GM19468 (cell line): ENCODE results near the gene SNX15.
A peak's percentile ranks its signal among the peaks of the same experiment; 100 is the strongest.
"Not testable (repeated sequence)": the region's sequence is repeated elsewhere in the genome, so short reads cannot be mapped to it uniquely, and the experiment has no call there.

ENCODE experiments used
- ATAC-seq: cut with Tn5 transposase; IDR thresholded peaks from one replicate; pipeline ENCODE4 v1.9.1; 2021; ENCODE audit warnings: mild to moderate bottlenecking, moderate library complexity, moderate number of reproducible peaks; ENCODE audit not compliant: unreplicated experiment; ENCODE audit errors: extremely low read depth

SNX15 gene, protein sequence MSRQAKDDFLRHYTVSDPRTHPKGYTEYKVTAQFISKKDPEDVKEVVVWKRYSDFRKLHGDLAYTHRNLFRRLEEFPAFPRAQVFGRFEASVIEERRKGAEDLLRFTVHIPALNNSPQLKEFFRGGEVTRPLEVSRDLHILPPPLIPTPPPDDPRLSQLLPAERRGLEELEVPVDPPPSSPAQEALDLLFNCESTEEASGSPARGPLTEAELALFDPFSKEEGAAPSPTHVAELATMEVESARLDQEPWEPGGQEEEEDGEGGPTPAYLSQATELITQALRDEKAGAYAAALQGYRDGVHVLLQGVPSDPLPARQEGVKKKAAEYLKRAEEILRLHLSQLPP

DNA sequence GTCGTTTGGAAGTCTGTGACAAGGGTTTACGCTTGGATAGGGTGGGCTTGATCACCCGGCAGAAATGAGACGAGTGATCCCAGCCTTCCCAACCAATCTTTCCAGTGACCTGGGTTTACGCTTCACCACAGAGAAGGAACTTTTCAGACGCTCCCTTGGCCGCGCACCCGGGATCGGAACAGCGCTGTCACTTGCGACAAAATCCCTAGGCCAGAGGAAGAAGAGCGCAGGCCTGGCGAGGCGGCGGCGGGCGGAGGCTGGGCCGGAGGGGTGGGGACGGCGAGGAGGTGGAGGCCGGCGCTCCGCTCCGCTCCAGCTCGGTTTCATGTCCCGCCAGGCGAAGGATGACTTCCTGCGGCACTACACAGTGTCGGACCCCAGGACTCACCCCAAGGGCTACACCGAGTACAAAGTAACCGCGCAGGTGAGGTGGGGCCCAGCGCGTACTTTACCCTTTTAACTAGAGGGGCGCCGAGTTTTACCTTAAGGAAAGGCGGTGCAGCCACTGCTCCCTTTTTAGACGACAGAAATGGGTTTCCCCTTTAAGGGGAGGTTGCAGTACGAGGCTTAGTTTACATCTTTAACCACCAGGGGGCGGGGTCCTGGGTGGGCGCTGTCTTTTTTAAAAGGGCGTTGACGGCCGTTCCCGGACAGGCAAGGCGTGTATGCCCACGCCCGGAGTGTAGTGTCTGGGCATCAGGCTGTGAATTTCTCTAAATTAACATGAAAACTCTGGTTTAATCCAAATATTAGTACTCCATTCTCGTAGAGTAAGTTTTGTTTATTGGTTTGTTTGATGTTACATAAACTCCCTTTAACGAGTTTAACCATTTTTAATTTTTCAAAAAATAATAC, at the start of gene SNX15:
Gene SNX15, plus strand, starts transcription at position 227 of the 855 bp plus-strand sequence. Its CDS starts 99 bp downstream, at position 326.
- ATAC-seq = peak; percentile 54

DNA sequence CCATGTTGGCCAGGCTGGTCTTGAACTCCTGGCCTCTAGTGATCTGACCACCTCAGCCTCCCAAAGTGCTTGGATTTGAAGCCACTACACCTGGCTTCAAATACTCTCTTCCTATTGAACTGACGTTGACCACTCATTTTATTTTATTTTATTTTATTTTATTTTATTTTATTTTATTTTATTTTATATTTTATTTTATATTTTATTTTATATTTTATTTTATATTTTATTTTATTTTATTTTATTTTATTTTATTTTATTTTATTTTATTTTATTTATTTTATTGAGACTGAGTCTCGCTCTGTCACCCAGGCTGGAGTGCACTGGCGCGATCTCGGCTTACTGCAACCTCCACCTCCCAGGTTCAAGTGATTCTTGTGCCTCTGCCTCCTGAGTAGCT, 43.9 kb upstream of the SNX15 start:
- ATAC-seq = not testable (repeated sequence)

DNA sequence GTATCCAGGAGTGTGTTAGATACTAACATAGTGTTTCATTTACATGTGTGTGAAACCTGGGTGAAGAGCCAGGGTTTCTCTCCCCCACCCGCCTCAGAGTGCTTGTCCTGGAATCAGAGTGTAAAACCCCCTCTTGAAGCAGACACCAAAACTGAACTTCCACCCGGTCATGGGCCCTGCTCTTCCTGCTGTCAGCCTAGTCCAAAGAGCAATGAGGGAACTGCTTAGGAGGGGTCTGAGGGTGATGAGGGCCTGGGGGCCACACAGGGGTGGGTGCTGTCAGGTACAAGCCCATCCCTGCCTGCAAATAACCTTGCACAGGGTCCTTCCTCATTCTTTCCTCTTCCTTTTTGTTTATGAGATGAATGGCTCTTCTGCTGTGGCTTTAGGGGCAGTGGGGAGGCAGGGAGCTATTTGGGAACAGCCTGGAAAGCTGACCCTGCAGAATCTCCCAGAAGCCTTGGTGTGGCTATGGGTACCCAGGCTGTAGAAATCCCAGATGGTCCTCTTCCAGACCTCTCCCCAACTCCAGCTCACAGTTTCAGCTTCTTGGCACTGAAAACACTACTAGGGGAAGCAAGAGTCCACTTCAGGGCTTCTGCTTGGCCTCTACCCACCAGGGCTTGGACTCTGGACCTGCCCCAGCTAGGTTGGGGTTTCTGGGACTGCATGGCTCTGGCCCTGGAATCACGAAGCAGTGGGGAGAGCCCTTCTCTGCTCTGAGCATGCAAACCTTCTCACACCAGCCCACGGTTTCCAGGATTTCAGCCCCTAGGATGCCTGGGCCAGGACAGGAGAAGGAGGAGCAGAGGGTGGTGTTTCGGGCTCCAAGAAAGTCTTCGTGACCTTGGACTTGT, 39.0 kb upstream of the SNX15 start:
- ATAC-seq = no peak

DNA sequence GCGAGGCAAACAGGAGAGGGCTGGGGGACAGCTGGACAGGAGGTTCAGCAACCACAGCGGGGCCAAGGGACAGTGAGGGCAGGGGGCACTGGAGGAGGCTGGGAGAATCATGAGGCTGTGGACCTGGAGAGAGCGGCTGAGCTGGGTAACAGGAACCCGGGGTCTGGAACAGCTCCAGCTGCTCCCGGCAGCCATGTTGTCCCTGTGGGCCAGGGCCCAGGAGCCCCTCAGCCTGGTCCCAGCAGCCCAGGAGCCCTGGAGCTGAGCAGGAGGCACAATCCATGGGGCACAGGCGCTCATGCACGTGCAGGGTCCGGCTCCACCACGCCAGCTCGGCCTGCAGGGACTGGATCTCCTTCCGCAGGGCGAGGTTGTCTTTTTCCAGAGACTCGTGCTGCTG, 37.8 kb upstream of the SNX15 start:
- no peak for ATAC-seq

DNA sequence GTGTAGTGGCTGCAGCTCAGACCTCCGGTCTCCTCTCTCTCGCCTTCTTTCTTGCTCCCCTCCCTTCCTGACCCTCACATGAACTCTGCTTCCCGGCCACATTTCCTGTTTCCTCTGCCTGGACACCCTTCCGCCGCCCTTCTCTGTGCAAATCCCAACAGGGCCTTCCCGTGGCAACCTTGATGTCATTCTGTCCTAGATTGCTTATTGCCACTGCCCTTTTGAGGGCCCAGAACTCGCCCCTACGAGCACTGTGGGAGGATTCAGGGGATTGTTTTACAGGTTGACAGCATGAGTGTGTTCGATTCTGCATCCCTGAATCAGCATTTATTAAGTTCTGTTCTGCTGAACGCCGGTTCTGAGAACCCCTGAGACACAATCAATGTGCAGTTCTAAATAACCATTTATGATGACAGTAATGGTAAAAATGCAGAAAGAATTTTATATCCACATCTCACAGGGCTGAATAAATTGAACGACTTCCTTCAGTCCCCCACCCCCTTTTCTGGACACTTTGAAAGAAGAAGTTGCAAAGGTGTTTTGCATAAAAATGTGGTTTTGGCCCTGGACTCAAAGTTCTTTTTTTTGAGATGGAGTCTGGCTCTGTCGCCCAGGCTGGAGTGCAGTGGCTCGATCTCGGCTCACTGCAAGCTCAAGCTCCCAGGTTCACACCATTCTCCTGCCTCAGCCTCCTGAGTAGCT, 36.9 kb upstream of the SNX15 start:
- no peak for ATAC-seq

DNA sequence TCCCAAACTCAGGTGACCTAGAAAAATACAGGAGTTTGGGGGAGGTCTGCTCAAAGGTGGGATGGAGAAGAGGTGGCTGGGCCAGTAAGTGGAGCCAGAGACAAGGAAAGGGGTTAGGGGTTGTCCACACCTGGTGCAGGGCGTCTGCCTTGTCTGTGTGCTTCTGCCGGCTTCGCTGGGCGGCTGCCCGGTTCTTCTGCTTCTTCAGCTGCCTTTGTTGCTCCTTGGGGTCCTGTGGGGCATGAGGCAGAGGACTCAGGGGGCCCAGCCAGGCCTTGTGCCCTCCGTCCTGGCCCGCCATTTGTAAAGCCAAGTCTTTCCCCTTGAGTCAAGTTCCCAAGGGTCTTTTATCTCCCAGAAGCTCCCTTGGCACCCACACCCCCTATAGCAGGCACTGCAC, 32.9 kb upstream of the SNX15 start:
- ATAC-seq = no peak

DNA sequence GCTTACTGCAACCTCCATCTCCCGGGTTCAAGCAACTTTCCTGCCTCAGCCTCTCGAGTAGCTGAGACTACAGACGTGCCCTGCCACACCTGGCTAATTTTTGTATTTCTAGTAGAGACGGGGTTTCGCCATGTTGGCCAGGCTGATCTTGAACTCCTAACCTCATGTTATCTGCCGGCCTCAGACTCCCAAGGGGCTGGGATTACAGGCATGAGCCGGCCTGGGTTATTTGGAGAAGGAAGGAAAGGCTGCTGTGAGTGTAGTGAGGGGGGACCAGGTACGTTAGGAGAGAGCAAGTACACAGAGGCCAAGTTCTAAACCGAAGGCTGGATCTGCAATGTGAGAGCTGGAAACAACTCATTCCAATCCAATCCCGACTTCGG, 30.9 kb upstream of the SNX15 start:
- no peak for ATAC-seq

DNA sequence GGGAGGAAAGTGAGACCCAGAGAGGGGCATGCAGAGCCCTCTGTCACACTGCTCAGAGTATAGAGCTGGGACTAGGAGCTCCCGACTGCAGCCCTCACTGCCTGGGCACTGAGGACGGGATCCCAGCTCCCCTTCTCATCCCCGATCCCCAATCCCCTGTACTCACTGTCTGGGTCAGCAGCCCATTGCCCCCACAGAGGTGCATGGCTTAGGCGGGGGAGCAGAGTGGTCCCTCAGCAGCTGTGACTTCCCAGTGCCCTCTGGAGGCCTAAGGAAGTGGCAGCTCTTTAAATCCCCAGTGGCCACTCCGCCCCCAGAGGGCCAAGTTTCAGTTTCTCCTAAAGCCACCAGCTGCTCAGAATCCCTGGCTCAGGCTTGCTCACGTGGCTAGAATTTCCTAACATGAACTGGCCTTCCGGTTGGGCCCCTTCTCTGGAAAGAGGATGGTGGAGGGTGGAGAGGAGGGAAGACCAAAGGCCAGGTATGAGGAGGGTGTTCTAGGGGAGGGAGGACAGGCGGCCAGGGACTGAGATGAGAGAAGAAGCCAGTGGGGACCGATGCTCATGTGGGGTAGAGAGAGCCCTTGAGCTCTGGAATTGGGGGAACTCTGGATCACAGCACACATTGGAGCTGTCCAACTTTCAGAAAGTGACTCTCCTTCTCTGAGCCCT, 30.4 kb upstream of the SNX15 start, which contains the start of gene BATF2:
Gene BATF2, minus strand, starts transcription at position 262 of the 671 bp plus-strand sequence. Its CDS starts 57 bp downstream, at position 205.
- no peak for ATAC-seq

DNA sequence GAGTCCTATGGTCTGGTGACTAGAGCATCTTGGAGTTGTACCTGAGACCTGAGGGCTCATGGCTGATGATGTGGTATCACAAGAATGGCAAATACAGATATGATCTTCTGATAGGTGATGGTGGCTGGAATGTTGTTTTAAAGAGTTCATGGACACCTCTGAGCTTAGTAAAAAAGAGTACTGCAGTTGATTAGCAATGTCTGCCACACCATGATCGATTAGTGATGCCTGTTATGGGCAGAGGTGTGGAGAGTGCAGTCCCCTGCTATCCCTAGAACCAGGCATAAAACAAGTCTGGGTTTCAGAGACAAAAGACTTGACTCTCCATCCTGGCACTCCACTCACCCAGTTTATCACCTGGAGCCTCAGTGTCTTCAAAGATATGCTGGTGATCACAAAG, 29.1 kb upstream of the SNX15 start:
- ATAC-seq = no peak

DNA sequence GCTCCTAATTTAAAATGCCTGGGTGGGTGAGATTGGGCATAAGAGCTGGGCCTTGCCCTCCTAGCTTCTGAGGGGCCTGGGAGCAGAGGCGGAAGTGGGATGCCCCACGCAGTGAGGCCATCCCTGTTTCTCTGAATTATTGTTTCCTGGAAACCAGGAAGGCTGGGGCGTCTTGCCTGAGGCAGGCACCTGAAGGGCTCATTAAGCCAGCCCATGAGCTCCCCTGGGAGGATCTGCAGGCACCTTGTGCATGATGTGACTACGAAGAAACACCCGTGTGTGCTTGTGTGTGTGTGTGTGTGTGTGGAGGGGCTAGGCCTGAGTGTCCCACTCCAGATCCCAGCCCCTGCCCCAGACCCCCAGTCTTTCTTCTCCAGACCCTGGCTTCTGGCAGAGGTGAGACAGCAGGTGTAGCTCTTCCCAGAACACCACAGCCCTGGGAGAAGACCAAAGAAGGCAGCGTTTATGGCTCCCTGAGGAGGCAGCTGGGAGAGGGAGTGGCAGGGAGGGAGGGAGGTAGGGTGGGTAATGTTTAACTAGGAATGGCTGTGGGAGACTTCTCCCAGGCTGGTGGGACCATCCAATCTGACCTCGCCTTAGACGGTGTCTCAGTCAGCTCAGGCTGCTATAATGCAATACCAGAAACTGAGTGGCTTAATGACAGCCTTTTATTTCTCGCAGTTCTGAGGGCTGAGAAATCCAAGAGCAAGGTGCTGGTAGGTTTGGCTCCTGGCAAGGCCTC, 28.4 kb upstream of the SNX15 start:
- ATAC-seq = no peak

DNA sequence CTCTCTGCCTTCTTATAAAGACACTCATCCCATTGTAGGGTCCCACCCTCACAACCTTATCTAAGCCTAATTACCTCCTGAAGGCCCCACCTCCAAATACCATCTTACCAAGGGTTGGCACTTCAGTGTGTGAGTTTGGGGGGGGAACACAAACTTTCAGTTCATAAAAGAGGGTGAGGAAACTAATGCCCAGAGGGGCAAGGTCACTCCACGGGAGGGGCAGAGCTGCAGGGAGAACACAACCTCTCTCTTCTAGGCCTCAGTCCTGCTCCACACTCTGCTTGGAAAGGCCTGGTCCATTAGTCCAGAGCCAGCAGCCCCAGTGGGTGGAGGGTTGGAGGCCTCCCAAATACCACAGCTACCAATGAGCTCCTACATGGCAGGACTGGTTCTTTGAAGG, 27.8 kb upstream of the SNX15 start:
- ATAC-seq = no peak

DNA sequence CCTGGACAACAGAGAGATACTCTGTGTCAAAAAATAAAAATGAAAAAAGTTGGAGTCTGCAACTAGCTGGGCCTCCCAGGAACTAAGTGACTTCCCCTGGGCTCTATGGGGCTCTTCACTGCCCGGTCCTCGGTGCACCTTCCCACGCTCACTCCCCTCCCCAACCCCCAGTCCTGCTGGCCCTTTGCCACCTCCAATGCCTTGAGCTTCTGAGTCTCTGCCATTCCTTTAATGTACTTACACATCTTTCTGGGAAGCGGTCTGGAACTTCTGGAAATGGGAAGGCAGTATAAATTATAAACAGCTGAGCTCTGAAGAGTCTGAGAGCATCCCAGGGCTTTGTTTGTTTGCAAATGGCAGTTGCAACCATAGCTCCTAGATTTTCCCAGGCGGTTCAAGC, 24.5 kb upstream of the SNX15 start:
- ATAC-seq = no peak

DNA sequence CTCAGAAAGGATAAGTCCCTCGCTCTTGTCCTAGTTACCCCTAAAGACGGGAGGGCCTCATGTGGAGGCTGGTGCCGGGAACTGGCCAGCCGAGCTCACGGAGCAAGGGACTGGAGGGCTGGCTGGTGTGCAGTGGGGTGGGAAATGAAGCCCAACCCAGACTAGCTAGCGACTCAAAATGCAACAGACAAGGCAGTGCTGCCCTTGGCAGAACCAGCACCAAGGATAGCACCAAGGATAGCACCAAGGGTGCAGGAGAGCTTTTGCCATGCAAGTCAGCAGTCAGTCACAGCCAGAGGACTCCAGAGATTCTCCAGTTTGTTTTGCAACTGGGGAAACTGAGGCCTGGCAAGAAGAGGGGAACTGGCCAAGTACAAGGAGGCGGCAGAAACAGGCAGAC, 24.0 kb upstream of the SNX15 start:
- ATAC-seq = no peak

DNA sequence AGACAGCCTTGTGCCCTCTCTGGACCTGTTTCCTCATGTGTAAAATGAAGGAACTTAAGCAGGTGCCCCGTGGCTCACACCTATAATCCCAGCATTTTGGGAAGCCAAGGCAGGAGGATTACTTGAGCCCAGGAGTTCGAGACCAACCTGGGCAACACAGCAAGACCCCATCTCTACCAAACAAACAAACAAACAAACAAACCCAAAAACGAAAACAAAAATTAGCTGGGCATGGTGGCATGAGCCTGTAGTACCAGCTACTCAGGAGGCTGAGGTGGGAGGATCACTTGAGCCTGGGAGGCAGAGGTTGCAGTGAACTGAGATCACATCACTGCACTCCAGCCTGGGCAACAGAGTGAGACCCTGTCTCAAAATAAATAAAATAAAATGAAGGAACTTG, 23.3 kb upstream of the SNX15 start:
- not testable (repeated sequence) for ATAC-seq

DNA sequence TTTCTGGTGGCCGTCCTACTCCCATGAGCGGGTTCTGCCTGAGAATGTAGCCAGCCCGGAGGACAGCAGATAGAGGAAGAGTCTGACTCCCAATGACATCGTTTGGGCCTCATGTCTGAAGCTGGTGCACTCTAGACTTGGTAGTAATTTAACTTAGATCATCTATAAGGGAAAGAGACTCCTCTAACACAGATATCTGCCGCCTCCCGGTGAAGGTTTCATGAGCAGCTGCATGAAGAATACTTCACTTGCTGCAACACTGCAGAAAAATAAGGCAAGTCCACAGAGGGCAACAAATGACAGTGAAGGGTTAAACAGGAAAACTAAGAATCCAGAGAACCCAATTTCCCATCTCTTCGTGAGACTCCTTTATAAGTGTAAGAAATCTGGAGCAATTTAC, 19.2 kb upstream of the SNX15 start:
- no peak for ATAC-seq

DNA sequence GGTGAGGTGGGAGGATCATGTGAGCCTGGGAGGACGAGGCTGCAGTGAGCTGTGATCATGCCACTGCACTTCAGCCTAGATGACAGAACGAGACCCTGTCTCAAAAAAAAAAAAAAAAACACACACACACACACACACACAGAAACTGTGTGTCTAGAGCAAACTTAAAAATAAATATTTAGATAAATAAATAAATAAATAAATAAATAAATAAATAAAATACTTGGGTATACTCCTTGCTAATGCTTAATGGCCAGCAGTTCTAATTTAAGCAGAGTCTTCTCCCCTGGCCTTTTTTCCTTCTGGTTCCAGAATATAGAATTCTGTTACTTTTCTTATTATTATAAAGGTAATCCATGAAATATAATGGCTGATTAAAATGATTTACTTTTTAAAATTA, 18.4 kb upstream of the SNX15 start:
- ATAC-seq = no peak

DNA sequence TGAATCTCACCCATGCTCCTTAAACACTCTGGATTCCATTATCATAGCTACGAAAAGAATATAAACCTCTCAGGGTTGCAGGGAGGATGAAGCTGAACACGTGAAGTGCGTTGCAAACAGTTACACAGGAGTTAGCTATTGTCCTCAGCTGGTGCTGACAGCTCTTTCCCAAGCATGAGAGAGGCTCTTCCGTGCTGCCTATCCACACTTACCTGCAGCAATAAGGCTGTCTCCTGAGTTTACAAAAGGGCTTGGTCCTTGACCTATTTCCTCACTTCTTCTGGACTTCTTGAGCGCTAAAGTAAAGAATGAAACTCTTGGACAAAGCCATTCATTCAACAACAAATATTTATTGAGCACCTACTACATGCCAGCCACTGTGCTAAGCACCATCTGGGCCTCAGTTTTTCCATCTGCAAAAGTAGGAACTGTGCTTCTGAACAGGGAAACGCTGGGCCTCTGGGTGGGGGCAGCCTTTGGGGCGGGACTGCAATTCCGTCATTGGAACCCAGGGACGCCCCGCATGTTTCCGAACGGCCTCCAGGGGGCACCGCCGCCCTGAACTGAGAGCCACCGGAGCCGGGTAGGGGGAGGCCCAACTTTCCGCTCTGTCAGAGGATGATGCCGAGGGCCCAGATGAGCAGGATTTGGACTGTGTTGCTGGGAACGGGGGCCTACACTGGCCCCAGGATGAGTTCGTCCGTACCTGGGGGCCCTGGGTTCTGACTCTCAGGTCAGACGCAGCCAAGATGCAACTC, 13.9 kb upstream of the SNX15 start:
- ATAC-seq = peak; percentile 12
